Lung (tissue), 12 donors: ENCODE measurements around the gene CHSY3. TPM values are rescaled to one million over a fixed set of nuclear protein-coding genes. Genes with fewer than 3 reads are reported as not detected.

Experiments
- ATAC-seq: fragments of 200-7000 bp; cut with Tn5 transposase; one replicate; pipeline ENCODE4 v1.9.1; 2020; ENCODE audit warnings: moderate number of reproducible peaks; ENCODE audit not compliant: insufficient read depth, low FRiP score
- DNase-seq, 3 donors: peaks; one replicate each; pipeline ENCODE4 v3.0.0-alpha.2; 2013 to 2017
- H3K27ac ChIP-seq, 2 donors: one replicate each; pipeline ENCODE4 v1.5.1; 2013; ENCODE audit warnings: mild to moderate bottlenecking in 2 of 2, moderate library complexity in 2 of 2, control low read depth in 1 of 2, inconsistent platforms in 1 of 2, low read depth in 1 of 2, low read length in 1 of 2
- H3K27me3 ChIP-seq, 3 donors: one replicate each; pipeline ENCODE4 v1.5.1; 2013; ENCODE audit warnings: low read length in 2 of 3; ENCODE audit not compliant: control insufficient read depth in 3 of 3, insufficient read depth in 3 of 3
- H3K36me3 ChIP-seq, 4 donors: one replicate each; pipeline ENCODE4 v1.5.1; 2013; ENCODE audit warnings: low read length in 4 of 4, mild to moderate bottlenecking in 1 of 4, moderate library complexity in 1 of 4; ENCODE audit not compliant: control insufficient read depth in 4 of 4, insufficient read depth in 4 of 4
- H3K4me1 ChIP-seq, 5 donors: one replicate each; pipeline ENCODE4 v1.5.1; 2013; ENCODE audit warnings: low read length in 5 of 5, mild to moderate bottlenecking in 2 of 5, moderate library complexity in 1 of 5; ENCODE audit not compliant: control insufficient read depth in 5 of 5, insufficient read depth in 5 of 5
- H3K4me3 ChIP-seq: one replicate; pipeline ENCODE4 v1.5.1; 2013; ENCODE audit warnings: mild to moderate bottlenecking, control low read depth, moderate library complexity
- H3K9ac ChIP-seq, 2 donors: one replicate each; pipeline ENCODE4 v1.5.1; 2013; ENCODE audit warnings: low read length in 2 of 2, control low read depth in 1 of 2; ENCODE audit not compliant: insufficient read depth in 1 of 2
- H3K9me3 ChIP-seq, 4 donors: one replicate each; pipeline ENCODE4 v1.5.1; 2013; ENCODE audit warnings: low read length in 3 of 4, mild to moderate bottlenecking in 1 of 4, moderate library complexity in 1 of 4; ENCODE audit not compliant: control insufficient read depth in 4 of 4, insufficient read depth in 3 of 4
- WGBS, 2 donors: extraction: QIAGEN DNeasy Blood & Tissue Kit; methylation state at CpG; one replicate each; pipeline ENCODE4 v1.1.7; 2013; 5-methylcytosine and 5-hydroxymethylcytosine counted together
- polyA plus RNA-seq, 2 donors: library from polyadenylated mRNA; stranded (reverse); fragments of 200-250 nt; gene quantifications; one replicate each; pipeline ENCODE4 v1.2.1, GENCODE V29; 2013
- total RNA-seq, 2 donors: library from RNA; depleted of rRNA in 1 of 2; stranded (reverse); fragments of >200 nt in 1 of 2; gene quantifications; one replicate each; pipeline ENCODE4 v1.2.1, GENCODE V29; 2014 to 2021
- TF ChIP-seq, protein P1 (sequence below): IDR thresholded peaks from 2 replicates; pipeline ENCODE4 v1.5.1; 2012; ENCODE audit warnings: mild to moderate bottlenecking; ENCODE audit errors: control extremely low read depth, extremely low read depth
- donor health status: control.
- donor health status: control.
- donor health status: Bipolar disorder and iron deficiency.
- donor health status: healthy.
- donor health status: DM: yes; HTN: yes; CAD: no.

The CHSY3 gene
- total and polyA plus RNA-seq, 4 donors, result 0.41 to 6.7 (median 3.0) TPM

DNA sequence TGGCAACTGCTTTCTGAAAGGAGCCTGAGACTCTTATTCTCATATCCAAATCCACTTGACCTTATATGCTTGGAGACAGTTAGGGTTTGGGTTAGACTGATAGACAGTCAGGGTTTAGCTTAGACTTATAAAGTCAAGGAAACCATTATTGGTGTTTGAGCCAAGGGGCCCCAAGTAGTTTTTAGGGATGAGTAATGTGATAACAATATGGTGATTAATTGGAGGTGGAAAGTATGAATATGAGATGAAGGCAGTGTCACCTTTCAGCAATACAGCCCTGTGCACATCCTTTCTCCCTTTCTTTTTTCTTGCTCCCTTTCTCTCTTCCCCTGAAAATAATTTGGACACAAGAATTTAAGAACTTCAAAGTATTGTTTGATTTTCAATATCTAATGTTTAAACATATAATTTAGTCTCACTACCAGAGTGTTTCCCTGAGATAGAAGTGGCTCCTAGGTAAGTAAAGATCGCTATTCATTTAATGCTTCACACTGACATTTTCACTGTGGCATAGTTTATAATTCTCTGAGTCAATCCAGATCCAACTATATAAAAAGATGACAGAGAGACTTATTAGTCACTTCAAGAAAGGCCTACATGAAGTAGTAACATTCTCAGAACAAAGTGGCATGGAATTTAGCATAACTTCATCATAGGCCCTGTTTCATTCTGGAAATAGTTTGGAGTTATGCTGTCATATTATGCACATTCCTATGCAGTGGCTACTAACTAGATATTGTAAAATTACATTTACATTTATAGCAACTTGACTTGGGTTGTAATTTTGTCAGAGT lies 200.8 kb downstream of the CHSY3 start:
- H3K27ac ChIP-seq, result no peak overlapping the region
- DNase-seq (no peak), ATAC-seq (no peak)
- no peaks in the 10 kb centered on the region for H3K36me3 ChIP-seq
- H3K4me1 ChIP-seq, result peaks cover 0 to 2% (median 0%) of the 10 kb centered on the region in 5 donors
- H3K9ac ChIP-seq, result no peak overlapping the region
- TF ChIP-seq, protein P1, sequence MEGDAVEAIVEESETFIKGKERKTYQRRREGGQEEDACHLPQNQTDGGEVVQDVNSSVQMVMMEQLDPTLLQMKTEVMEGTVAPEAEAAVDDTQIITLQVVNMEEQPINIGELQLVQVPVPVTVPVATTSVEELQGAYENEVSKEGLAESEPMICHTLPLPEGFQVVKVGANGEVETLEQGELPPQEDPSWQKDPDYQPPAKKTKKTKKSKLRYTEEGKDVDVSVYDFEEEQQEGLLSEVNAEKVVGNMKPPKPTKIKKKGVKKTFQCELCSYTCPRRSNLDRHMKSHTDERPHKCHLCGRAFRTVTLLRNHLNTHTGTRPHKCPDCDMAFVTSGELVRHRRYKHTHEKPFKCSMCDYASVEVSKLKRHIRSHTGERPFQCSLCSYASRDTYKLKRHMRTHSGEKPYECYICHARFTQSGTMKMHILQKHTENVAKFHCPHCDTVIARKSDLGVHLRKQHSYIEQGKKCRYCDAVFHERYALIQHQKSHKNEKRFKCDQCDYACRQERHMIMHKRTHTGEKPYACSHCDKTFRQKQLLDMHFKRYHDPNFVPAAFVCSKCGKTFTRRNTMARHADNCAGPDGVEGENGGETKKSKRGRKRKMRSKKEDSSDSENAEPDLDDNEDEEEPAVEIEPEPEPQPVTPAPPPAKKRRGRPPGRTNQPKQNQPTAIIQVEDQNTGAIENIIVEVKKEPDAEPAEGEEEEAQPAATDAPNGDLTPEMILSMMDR, result no peak
- H3K9me3 ChIP-seq, result no peaks in the 10 kb centered on the region
- H3K4me3 ChIP-seq, result no peak overlapping the region
- no peaks in the 10 kb centered on the region for H3K27me3 ChIP-seq
- whole genome bisulfite sequencing, 2 donors, result 79 to 81% methylated on average over 1 of the region's 1 CpG

DNA sequence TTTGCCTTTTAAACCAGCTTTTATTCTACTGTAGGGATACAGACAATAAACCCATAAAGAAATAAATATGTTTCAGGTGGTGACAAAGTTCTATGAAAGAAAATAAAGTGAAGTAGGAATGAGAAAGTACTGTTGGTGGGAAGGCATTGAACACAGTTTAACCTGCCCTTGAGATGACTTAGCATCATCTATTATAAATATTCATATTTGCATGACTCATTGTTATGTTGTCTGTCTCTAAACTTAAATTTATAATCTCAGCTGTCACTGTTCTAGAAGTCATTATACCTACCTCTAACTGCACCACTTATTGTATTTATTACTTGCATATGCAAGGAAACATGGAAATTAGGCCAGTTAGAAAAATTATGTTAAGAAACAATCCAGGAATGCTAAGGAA lies 202.2 kb downstream of the CHSY3 start:
- Histone ChIP-seq H3K27me3 (no peaks in the 10 kb centered on the region), H3K9ac (no peak overlapping the region), H3K9me3 (no peaks in the 10 kb centered on the region), H3K4me1 (no peaks in the 10 kb centered on the region), H3K27ac (no peak overlapping the region), H3K4me3 (no peak overlapping the region), H3K36me3 (no peaks in the 10 kb centered on the region)
- TF ChIP-seq, protein P1, result no peak
- DNase-seq (no peak), ATAC-seq (no peak)

DNA sequence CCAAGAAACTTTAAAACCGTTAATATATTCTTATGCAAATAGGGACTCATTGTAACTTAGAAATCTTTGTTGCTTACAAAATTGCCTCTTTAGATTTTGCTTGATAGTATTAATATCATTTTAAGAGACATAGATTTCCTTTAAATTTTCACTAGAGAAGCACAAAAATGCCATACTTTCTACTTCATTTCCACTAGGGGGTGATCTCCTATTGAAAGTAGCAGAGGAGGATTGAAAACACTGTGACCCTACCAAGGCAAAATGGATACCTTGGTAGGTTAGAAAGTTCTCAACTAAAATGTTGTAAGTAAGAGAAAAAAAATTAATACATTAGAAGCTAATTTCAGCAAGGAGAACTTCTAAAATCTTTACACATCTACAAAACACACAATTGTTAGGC lies 204.9 kb downstream of the CHSY3 start:
- Histone ChIP-seq H3K27me3 (no peaks in the 10 kb centered on the region), H3K4me1 (no peaks in the 10 kb centered on the region), H3K27ac (no peak overlapping the region), H3K4me3 (no peak overlapping the region), H3K36me3 (no peaks in the 10 kb centered on the region), H3K9me3 (no peaks in the 10 kb centered on the region), H3K9ac (no peak overlapping the region)
- TF ChIP-seq, protein P1, result peak; percentile 23
- WGBS, 2 donors, result 41 to 76% methylated on average over 1 of the region's 1 CpG
- ATAC-seq (no peak), DNase-seq (peak in 2 of 3 donors; percentile 34 to 49)

DNA sequence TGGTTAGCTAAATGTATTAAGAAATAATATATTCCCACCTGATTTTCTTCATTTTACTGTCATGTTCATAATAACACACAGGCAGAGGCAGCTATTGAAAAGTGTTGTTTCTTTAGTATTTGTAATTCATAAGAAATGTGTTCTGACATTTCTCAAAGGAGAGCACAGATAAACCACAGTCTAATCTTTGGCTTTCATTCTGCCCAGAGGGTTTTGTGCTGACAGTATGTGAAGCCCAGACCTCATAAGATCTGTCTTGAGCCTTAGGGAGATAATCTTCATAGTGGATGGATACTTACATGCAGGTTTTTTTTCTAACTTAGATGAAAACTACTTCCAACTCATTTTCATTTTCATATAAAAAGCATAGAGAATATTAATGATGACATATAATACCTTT lies 206.1 kb downstream of the CHSY3 start:
- no peak for ATAC-seq
- H3K27ac ChIP-seq, result no peak overlapping the region
- no peaks in the 10 kb centered on the region for H3K4me1 ChIP-seq
- no peaks in the 10 kb centered on the region for H3K27me3 ChIP-seq
- H3K9me3 ChIP-seq, result no peaks in the 10 kb centered on the region
- TF ChIP-seq, protein P1, result no peak
- H3K36me3 ChIP-seq, result no peaks in the 10 kb centered on the region
- no peak overlapping the region for H3K4me3 ChIP-seq
- H3K9ac ChIP-seq, result no peak overlapping the region
- DNase-seq, result no peak
